ENCODE measurements around the gene SH3BP4. TPM values are rescaled to one million over a fixed set of nuclear protein-coding genes. Genes with fewer than 3 reads are reported as not detected.

SH3BP4 gene, protein sequence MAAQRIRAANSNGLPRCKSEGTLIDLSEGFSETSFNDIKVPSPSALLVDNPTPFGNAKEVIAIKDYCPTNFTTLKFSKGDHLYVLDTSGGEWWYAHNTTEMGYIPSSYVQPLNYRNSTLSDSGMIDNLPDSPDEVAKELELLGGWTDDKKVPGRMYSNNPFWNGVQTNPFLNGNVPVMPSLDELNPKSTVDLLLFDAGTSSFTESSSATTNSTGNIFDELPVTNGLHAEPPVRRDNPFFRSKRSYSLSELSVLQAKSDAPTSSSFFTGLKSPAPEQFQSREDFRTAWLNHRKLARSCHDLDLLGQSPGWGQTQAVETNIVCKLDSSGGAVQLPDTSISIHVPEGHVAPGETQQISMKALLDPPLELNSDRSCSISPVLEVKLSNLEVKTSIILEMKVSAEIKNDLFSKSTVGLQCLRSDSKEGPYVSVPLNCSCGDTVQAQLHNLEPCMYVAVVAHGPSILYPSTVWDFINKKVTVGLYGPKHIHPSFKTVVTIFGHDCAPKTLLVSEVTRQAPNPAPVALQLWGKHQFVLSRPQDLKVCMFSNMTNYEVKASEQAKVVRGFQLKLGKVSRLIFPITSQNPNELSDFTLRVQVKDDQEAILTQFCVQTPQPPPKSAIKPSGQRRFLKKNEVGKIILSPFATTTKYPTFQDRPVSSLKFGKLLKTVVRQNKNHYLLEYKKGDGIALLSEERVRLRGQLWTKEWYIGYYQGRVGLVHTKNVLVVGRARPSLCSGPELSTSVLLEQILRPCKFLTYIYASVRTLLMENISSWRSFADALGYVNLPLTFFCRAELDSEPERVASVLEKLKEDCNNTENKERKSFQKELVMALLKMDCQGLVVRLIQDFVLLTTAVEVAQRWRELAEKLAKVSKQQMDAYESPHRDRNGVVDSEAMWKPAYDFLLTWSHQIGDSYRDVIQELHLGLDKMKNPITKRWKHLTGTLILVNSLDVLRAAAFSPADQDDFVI
- total RNA-seq, result 64.0 and 67.6 TPM in 2 replicates

DNA sequence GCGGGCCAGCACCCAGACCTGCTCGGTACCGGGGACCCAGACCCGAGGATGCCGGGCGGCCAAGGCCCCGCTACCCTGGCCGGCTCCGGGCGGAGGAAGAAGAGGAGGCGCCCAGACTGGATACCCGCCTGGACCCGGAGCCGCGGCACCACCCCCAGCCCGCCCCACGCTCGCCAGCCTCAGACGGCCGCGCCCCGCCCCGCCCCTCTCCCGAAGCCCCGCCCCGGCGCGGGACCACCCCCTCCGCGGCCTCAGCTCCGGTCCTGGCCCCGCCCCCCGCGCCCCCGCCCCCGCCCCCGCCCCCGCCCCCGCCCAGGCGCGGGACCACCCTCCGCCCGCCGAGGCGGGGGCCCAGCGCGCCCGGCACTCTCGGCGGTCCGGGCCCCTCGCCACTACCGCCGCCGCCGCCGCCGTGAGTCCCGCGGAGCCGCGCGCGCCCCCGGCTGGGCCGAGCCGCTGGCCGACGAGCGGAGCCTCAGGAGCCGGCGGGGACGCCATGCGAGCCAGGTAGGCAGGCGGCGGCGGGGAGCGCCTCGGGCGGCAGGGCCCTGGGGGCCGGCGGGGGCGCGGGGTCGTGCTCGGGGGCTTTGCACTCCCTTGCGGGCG lies at the start of gene SH3BP4:
TSS of gene SH3BP4 (plus strand) at position 354 of the 606 bp plus-strand sequence. CDS start 82,986 bp downstream, outside the sequence.
- H3K4me3 ChIP-seq (ENCODE audit: low read depth, low read length), result peak within 1 kb of the TSS; percentile 81
- DNase-seq (ENCODE audit: low read depth), result no peak
- TF ChIP-seq, protein P1, sequence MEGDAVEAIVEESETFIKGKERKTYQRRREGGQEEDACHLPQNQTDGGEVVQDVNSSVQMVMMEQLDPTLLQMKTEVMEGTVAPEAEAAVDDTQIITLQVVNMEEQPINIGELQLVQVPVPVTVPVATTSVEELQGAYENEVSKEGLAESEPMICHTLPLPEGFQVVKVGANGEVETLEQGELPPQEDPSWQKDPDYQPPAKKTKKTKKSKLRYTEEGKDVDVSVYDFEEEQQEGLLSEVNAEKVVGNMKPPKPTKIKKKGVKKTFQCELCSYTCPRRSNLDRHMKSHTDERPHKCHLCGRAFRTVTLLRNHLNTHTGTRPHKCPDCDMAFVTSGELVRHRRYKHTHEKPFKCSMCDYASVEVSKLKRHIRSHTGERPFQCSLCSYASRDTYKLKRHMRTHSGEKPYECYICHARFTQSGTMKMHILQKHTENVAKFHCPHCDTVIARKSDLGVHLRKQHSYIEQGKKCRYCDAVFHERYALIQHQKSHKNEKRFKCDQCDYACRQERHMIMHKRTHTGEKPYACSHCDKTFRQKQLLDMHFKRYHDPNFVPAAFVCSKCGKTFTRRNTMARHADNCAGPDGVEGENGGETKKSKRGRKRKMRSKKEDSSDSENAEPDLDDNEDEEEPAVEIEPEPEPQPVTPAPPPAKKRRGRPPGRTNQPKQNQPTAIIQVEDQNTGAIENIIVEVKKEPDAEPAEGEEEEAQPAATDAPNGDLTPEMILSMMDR (conservative IDR thresholded peaks at IDR 0.05; ENCODE audit: low read depth, low read length), result no peak

DNA sequence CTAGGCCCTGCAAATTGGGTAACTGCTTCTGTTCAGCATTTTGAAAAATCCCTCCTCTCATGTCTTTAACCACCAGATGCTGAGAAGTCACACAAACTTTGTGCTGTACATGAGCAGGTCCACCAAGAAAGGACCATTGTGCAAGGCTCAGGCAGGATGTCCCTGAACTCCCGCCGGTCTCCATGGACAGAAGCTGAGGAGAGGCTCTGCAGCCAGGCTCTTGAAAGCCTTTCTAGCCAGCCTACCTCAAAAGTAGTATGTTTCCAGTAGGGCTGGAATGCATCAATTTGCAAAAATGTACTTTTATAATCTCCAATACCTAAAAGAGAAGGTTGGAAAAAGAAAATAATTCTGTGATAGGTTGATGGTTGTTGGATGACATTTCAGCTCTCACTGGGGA lies 47.0 kb upstream of the SH3BP4 start:
- DNase-seq (ENCODE audit: low read depth), result no peak
- TF ChIP-seq, protein P1 (conservative IDR thresholded peaks at IDR 0.05; ENCODE audit: low read depth, low read length), result no peak
- no peak overlapping the region for H3K4me3 ChIP-seq (ENCODE audit: low read depth, low read length)

DNA sequence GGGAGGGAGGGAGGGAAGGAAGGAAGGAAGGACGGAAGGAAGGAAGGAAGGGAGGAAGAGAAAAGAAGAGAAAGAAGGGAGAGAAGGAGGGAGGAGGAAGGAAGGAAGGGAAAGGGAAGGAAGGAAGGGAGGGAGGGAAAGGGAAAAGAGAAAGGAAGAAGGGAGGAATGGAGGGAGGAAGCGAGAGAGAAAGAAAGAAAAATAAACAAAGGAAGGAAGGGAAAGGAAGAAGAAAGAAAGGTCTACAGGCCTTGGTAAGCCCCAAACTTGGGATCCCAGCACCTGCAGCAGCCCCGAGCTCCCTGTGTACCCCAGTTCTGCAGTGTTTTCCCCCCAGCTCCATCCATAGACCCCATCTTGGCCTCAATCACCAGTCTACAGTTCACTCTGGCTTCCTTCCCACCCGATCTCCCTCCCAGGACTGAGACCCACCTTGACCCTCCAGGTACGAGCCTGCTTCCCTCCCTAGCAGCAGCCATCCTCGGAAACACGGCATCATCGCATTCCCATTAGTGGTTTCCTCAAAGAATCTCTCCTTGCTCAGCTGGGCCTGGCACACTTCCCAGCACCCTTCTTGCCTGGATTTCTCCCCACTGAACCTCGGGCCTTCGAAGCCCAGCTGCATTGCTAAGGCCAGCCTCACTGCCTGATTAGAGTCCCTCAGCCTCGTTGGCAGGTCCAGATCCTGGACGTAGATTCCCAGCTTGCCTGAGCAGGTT lies 46.1 kb upstream of the SH3BP4 start:
- TF ChIP-seq, protein P1 (conservative IDR thresholded peaks at IDR 0.05; ENCODE audit: low read depth, low read length), result no peak
- DNase-seq (ENCODE audit: low read depth), result no peak
- no peak overlapping the region for H3K4me3 ChIP-seq (ENCODE audit: low read depth, low read length)

DNA sequence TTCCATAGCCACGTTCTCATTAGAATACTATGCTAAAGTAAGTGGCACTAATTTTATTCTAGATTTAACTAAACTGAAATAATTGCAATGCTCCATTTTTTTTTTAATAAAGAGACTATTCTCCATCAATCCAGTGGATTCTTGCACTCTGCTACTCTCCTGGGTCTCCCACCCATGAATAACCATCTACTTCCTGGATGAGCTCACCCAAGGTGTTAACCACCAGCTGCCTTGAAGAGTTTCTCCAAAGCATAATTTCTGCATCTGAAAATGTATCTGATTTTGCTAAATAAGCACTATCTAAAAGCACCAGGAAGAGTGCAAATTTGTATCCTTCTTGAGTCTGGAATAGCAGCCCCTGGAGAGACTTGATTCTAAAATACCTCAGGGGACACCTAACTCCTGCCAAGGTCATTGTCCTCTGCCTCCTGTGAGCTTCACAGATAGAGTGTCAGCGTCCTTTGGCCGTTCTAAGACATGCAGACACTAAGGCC lies 41.6 kb upstream of the SH3BP4 start:
- TF ChIP-seq, protein P1 (conservative IDR thresholded peaks at IDR 0.05; ENCODE audit: low read depth, low read length), result no peak
- H3K4me3 ChIP-seq (ENCODE audit: low read depth, low read length), result no peak overlapping the region
- DNase-seq (ENCODE audit: low read depth), result no peak

DNA sequence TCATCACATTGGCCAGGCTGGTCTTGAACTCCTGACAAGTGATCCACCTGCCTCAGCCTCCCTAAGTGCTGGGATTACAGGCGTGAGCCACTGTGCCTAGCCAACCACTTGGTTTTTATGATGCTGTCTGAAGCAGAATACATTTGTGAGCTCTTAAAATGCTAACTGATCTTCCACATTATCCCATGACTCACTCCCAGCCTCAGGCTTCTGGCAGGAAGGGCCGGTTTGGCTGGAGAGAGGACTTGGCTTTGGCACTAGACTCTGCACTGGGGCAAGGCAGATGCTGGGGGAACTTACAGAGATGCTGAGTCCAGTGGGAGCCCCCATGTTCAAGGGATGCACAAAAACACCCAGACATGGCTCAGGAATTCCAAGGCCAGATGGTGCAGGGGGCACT lies 40.5 kb upstream of the SH3BP4 start:
- H3K4me3 ChIP-seq (ENCODE audit: low read depth, low read length), result no peak overlapping the region
- TF ChIP-seq, protein P1 (conservative IDR thresholded peaks at IDR 0.05; ENCODE audit: low read depth, low read length), result no peak
- DNase-seq (ENCODE audit: low read depth), result no peak

DNA sequence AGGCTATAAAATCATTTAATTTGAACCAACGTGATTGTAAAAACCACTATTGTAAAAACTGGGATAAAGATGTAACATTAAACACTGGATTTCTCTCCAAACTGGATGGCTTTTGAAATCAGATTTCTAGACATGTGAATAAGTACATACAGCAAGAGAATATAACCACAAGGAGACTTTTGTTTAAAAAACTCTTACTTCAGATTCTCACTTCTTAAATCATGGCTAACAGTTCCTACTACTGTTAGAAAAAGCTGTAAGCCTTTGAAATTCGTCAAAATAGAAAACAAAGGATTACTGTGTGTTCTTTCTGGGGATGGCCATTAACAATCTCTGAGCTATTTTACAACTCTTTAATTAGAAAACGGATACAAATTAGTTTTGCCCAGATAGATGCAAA lies 39.4 kb upstream of the SH3BP4 start:
- no peak for DNase-seq (ENCODE audit: low read depth)
- TF ChIP-seq, protein P1 (conservative IDR thresholded peaks at IDR 0.05; ENCODE audit: low read depth, low read length), result no peak

More for the DNA sequence above, 39.4 kb upstream of the SH3BP4 start:
- H3K4me3 ChIP-seq (ENCODE audit: low read depth, low read length), result no peak overlapping the region

Measured in epithelial cell of proximal tubule (primary cell).